ENCODE measurements around the gene CHEK2. TPM values are rescaled to one million over a fixed set of nuclear protein-coding genes. Genes with fewer than 3 reads are reported as not detected.
"Not testable (repeated sequence)": the region's sequence is repeated elsewhere in the genome, so short reads cannot be mapped to it uniquely, and the experiment has no call there.

CHEK2 gene
- total RNA-seq, result 10.8 TPM

DNA sequence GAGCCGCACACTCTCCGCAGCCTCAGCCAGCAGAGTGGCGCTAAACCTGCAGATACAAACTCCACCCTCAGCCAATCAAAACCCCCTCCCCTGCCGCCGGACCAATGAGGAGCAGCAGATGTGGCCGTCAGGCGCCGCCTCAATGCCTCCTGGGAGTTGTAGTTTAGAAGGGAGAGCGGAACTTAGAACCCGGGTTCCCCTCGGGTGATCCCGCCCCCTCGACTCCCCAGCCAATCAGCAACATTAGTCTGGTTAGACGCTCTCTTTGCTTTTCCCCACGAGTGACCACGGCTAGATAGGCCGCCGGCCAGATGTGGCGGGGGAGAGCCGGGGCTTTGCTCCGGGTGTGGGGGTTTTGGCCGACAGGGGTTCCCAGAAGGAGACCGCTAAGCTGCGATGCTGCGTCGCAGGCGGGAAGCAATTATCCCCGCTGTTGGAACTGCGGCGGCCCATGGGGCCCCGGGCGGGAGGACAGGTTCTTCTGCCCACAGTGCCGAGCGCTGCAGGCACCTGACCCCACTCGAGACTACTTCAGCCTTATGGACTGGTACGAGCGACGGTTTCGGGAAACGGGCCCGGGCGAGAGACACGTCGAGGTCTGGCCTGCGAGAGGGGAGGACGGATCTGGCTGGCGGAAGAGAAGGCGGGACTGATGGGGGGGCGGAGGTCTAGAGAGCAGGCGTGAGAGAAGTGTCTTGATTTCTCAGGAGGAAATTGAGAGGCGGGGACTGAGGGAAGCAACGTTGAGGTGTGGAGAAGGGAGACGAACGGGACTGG lies at the start of gene CHEK2, which contains the start of gene HSCB:
Gene CHEK2 (minus strand): TSS at position 36 of the 777 bp plus-strand sequence. CDS start 7,099 bp downstream, outside the sequence.
Gene HSCB (plus strand): TSS at position 255 of the 777 bp plus-strand sequence. CDS start 57 bp downstream, at position 312.
- peak; percentile 100 for DNase-seq

DNA sequence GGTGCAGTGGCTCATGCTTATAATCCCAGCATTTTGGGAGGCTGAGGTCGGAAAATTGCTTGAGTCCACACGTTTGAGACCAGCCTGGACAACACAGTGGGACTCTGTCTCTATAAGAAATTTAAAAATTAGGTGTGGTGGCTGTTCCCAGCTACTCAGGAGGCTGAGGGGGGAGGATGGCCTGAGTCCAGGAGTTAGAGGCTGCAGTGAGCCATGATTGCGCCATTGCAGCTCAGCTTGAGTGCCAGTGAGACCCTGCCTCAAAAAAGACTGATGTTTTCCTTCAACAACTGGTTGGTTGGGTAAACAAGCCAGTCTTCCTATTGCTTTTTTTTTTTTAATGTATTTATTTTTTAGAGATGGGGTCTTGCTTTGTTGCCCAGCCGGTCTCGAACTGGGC lies 49.5 kb upstream of the CHEK2 start:
- no peak for DNase-seq

- no peak for DNase-seq
These were observed 47.0 kb upstream of the CHEK2 start for GRCh38 chr22:28788601-28789000.

DNA sequence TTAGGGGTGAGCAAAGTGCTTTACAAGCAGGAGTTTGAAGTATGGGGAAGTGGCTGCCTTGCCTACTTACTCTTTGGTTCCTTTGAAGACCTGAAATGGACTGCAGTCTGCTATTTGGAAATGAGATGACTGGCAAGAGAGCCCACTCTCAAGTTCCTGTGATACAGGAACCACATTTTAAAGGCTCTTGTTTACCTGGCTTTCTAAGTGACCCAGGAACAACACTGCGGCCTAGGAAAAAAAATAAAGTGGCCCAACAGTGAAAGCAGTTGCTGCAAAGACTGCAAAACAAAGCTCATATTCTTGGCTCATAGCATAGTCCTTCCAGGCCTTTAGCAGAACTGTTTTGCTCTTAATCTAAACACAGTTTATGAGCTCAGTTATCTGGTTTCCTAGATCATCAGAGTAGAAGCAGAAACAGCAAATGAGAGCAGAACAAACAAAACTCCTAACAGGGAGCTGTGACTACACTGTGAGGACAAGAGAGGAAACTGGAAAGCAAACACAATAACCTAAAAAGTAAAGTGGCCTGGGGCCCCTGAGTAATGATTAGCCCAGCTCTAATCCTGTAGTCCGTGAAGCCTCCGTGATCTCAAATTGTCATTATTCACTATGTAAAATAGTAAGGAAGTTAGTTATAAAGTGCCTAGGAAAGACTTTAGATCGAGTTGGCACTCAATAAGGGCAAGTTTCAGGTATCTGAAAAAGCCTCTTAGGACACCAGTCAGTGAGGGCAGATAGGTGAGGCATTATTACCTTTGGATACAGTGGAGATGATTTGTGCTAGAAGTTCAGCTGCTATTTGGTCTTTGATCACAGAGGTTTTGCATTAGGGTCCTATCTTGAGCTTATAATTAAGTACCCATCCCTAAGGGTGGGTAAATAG lies 42.4 kb upstream of the CHEK2 start:
- DNase-seq, result no peak

DNA sequence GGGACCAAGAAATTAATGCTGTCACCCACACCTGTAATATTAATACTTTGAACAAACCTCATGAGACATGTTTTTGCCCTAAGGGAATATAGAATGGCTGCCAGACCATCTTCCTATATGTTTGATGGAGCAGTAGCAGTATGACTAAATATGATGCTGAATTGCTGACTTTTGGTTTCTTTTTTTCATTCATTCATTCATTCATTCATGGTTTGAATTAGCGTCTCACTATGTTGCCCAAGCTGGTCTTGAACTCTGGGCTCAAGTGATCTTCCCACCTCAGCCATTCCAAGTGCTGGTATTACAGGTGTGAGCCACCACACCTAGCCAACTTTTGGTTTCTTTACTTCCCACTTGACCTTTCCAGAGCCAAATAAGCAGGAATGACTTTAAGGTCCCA lies 38.7 kb upstream of the CHEK2 start:
- DNase-seq, result no peak

DNA sequence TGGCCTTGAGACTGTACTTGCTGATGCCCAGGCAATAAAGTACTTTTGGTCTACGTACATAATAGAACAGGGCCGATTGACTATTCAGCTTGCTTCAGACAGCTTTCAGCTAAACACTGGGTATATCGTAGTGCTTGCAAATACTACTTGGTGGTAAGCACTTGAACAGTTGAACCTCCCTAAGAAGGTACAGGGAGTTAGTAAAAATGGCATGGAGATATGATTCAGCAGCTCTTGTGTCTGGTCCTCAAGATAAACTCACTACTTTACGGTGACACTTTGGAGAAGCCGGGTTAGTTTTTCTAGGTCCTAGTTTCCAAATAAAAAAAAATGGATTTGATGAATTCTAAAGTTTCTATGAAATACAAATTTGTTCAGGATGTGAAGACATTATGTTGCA lies 38.2 kb upstream of the CHEK2 start:
- DNase-seq, result no peak

DNA sequence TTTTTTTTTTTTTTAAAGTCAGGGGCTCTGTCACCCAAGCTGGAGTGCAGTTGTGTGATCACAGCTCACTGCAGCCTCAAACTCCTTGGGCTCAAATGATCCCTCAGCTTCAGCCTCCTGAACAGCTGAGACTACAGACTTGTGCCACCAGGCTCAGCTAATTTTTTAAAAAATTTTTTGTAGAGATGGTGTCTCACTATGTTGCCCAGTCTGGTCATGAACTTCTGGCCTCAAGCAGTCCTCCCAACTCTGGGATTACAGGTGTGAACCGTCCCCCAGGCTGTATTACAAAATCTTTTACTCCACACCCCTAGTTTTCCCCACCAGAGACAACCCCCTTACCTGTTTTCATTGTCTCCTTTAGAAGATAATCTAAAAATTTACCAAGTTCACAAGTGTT lies 32.8 kb upstream of the CHEK2 start:
- DNase-seq, result no peak

DNA sequence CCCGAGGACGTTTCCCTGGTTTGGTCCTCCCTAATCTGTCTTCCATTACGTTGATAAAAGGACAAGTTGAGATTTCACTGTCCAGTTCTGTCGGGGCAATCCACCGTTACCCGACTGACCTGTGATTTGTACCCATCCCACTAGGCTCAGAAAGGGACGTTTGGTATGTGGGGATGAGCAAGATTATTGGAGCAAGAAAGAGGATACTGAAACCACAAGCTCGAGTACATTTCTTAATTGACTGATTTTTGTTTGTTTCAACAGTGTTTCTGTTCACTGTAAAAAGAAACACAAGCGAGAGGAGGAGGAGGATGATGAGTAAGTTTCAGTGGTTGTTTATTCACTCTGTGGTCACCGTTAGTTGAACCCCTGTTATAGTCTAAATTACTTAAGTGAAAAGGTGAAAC lies 31.8 kb upstream of the CHEK2 start:
- no peak for DNase-seq

DNA sequence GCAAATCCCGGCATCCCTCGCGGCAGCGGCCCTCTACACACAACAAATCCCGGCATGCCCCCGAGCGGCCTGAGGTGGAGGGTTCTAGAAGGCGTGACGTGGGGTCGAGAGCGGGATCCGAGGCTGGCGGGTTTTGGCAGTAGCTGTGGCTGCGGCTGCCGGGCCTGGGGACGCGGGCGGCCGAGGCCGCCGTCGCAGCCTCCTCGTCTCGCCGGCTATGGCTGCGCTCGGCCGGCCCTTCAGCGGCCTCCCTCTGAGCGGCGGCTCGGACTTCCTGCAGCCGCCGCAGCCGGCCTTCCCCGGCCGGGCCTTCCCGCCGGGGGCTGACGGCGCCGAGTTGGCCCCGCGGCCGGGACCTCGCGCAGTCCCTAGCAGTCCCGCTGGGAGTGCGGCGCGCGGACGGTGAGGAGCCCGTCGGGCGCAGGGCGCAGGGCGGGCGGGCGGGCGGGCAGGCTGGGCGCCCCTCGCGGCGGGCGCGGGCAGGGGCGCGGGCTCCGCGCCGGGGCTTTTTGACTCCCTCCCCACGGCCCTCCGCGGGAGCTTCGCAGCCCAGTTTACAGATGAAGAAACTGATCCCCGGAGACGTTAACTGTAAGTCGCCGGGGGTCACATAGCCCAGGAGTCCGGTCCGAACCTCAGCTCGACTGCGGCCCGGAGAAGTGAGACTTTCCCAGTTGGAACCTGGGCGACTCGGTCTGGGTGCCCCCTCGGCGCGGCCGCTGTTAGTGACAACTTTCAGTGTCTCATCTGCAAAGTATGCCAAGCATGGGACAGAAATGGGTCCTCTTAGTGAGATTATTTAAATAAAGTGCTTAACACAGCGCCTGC lies 31.2 kb upstream of the CHEK2 start, which contains the start of gene CCDC117:
Gene CCDC117 (plus strand): TSS at position 63 of the 828 bp plus-strand sequence. CDS start 155 bp downstream, at position 218.
- DNase-seq, result peak; percentile 98

GRCh38 chr22:28771195-28771791 lies 29.7 kb upstream of the CHEK2 start:
- DNase-seq, result peak; percentile 23

GRCh38 chr22:28769394-28770085 lies 27.9 kb upstream of the CHEK2 start:
- DNase-seq, result no peak

- no peak for DNase-seq
These were observed 27.2 kb upstream of the CHEK2 start for GRCh38 chr22:28768701-28769393.

GRCh38 chr22:28766628-28767027 lies 25.0 kb upstream of the CHEK2 start:
- no peak for DNase-seq

- DNase-seq, result not testable (repeated sequence)
These were observed 20.4 kb upstream of the CHEK2 start for GRCh38 chr22:28762000-28762399.

GRCh38 chr22:28761449-28761755 lies 19.8 kb upstream of the CHEK2 start:
- DNase-seq, result no peak

DNA sequence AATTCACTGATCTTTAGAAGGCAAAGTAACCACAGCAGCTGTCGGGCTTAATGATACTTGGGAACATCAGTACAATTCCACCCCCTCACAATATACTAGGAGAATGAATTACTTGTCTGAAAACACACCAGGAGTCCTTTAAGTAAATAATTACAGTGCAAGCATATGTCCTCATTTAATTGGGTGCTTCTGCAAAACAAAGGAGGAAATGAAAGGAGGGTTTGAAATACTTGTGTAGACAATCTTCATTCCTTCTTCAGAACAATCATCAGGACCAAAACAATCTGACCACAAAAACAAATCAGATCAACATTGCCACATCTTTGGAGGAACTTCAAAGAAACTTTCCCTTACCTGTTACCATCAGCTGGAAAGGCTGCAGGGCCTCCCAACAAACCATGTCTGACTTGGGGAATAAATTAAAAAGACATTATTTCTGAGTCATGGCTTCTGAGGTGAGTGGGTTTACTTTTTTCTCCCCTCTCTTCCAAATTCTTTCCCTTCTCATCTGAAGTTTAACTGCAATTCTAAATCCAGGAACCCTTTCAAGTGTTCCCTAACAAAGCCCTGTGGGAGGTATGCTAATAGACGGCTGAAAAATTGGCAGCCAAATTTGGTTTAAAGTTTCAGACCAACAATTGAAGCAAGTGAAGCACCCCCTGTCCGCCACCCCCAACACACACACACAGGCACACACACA lies 18.4 kb upstream of the CHEK2 start:
- peak; percentile 18 for DNase-seq

DNA sequence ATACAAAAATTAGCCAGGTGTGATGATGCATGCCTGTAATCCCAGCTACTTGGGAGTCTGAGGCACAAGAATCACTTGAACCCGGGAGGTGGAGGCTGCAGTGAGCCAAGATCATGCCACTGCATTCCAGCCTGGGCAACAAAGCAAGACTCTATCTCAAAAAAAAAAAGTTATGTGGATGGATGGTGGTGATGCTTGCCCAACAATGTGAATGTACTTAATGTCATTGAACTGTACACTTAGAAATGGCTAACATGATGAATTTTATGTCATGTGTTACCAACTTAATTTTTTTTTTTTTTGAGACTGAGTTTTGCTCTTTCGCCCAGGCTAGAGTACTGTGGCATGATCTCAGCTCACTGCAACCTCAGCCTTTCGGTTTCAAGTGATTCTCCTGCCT lies 12.9 kb upstream of the CHEK2 start:
- not testable (repeated sequence) for DNase-seq

DNA sequence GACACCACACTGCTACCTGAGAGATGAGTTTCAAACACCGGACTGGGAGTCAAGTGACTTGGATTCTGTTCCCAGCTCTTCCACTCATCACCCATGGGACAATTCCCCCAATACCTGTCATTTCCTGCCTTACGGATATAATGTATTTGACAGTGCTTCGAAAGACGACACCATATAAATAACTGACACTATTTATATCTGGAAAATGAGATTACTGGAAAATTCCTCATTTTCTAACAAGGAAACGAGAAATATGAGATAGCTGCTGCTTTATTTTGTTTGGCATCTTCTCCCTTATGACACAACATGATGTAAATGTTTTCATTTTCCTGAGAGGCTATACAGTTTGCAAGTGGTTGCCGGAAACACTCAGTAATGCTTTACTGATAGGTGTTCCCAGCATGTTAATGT lies 8.9 kb upstream of the CHEK2 start:
- DNase-seq, result peak; percentile 72

GRCh38 chr22:28743852-28744251 lies 2.2 kb upstream of the CHEK2 start:
- DNase-seq, result no peak

GRCh38 chr22:28742562-28742962 lies 942 bp upstream of the CHEK2 start:
- no peak for DNase-seq

Measured in tongue (tissue), 2 donors.